Activated naive CD4-positive, alpha-beta T cell treated with Interleukin-2 at 50 U/mL for 16 hours (primary cell): ENCODE results near the gene TAF6L.
"Not testable (repeated sequence)": the region's sequence is repeated elsewhere in the genome, so short reads cannot be mapped to it uniquely, and the experiment has no call there.

ENCODE experiments used
- DNase-seq: peaks from one replicate; pipeline ENCODE4 v3.0.0-alpha.2; 2020

TAF6L gene

GRCh38 chr11:62771144-62772021, at the start of gene TAF6L:
Gene TAF6L (plus strand): TSS chr11:62771396. CDS start chr11:62775784, 4,388 bp downstream.
- peak; percentile 96 for DNase-seq

GRCh38 chr11:62721994-62722393, 49.2 kb upstream of the TAF6L start:
- no peak for DNase-seq

DNA sequence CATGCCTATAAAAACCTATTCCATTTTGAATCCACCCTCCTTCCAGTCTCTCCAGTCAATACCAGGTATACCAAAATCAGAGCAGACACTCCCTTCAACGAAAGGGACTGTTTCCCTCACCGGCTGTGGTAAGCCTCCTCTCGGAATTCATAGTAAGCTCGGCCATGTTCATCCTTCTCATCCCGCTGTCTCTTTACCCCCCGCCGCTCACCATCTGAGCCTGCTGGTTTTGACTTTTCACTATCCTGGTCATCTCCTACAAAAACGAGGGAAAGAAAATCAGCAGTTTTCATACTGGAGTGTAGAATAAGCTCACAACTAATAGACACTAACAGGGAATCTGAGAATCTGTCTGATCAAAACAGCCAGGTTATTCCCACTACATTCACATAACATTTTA, 47.0 kb upstream of the TAF6L start:
- no peak for DNase-seq

DNA sequence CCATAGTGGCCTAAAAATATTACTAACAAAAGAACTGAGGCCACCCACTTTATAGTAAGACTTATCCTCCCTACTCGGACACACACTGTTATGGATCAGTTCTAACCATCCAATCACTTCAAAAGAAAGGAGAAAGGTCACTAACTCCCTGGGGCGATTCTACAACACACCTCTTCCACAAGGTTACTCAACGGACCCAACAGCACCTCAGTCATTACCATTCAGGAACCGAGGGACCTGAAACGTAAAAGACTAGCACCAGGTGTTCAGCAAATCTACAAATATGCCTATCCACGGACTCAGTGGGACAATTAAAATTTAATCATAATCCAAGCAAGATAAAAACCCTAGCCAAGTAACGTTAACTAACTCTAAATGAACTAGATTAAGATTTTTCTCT, 45.5 kb upstream of the TAF6L start:
- no peak for DNase-seq

DNA sequence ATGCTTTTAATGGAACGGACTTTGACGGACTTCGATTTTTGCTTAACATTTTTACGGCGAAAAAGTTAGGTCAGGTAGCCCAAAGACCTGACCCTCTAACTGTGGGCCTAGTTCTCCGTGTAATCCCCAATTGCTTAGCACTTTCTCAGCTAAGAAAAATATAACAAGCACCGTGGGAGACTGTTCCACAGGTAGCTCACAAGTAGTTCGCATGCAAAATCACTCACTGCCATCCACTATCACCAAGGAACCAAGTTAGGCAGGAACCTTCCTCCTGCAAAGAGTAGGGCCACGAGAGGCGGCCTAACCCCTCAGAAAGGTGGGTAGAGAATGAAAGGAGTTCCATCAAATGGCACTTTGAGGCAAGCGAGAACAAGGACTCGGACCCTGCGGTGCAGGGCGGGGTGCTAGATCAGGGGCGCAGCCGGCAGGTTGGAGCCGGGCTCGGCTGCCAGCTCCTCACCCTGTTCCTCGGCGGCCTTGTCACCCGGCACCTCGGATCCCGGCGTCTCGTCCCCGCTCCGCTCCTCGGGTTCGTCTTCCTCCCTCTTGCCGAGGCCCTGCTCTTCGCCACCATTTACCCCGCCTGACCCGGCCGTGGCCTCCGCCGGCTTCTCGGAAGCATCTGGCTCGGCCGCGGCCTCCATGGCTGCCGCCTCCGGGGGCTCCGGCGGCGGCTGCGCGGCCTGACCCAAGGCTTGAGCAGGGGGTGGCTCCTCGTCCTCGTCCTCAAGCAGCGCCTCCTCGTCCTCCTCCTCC, 44.9 kb upstream of the TAF6L start:
- DNase-seq, result no peak

- DNase-seq, result no peak
These were observed 44.4 kb upstream of the TAF6L start for GRCh38 chr11:62726915-62727164.

DNA sequence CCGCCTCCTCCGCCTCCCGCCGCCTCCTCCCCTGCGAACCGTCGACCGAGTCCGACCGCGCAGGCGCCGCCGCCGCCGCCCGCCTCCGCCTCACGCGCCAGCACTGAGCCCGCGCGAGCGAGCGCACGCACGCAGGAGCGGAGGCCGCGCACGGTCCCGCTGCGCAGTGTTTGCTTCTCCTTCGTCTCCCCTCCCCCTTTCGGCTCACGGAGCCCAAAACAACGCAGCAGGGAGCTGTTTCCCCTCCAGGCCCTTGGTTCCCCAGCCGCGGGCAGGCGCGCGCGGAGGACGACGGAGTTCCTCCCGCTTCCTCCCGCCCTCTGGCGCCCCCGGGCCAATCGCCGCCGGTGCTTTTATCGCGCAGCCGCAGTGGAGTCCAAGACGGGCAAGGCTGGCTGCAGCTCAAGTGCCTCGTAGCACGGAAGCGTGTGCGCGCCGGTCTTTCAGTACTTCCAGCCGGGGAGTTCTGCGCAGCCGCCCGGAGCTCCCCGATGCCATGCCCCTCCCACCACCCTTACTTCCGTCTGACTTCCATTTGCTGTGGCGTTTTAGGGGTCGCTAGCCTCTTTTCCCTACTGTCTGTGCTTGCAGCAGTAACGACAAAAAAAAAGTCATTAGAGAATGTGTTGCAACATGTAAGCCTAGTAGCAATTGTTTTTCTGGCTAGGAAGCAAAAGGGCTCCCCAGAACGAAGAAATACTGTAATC, 43.9 kb upstream of the TAF6L start, which contains the start of gene HNRNPUL2:
HNRNPUL2 (minus strand) TSS at position 293 of the 707 bp plus-strand sequence. CDS start 301 bp downstream, outside the sequence.
- peak; percentile 99 for DNase-seq

DNA sequence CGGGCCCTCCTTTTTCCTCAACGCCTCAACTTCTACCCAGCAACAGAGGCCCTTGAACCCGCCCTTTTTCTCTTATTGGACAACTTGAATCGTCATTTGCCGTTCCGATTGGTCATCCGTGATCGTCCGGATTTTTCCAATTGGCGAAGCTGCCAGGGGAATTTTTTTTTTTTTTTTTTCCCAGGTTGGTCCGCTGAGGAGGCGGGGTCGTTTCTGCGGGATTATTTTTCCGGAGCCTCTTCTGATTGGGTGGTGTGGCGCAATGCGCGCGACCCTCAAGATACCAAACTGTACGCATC, 43.4 kb upstream of the TAF6L start:
- DNase-seq, result peak; percentile 82

DNA sequence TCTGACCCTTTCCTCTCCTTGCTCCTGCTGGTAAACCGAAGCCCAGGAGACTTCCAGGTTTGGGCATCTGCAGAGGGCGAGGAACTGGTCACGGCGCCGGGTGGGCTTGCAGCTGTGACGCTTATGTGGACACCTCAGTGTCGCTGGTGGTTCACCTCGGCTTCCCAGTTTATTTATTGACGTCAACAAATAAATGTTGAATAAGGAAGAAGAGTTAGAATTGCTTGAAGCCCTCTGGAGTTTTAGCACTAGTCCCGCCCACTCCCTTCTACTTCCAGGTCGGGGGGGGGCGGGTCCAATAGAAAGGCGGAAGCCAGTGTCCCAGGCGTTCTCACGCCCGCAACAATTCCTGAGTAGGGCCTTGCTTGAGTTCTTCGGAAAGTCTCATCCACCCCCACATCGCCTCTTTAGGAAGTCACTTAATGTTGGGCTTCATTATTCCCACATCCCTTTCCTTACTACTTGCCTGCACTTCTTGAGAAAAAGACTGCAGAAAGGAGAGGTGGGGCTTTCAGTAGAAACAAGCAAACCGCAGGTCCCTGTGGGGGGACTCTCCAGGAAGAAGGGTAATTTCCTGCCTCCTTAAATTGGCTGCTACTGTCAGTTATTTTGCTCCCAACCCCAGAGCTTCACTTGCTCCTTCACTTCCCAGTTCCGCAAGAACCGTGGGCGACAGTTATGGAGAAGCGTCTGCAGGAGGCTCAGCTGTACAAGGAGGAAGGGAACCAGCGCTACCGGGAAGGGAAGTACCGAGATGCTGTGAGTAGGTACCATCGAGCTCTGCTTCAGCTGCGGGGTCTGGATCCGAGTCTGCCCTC, 42.8 kb upstream of the TAF6L start, which contains the start of gene TTC9C:
TTC9C (plus strand) TSS at position 316 of the 818 bp plus-strand sequence; CDS start at position 679, 363 bp downstream.
- peak; percentile 85 for DNase-seq

GRCh38 chr11:62730076-62730475, 41.1 kb upstream of the TAF6L start:
- not testable (repeated sequence) for DNase-seq

DNA sequence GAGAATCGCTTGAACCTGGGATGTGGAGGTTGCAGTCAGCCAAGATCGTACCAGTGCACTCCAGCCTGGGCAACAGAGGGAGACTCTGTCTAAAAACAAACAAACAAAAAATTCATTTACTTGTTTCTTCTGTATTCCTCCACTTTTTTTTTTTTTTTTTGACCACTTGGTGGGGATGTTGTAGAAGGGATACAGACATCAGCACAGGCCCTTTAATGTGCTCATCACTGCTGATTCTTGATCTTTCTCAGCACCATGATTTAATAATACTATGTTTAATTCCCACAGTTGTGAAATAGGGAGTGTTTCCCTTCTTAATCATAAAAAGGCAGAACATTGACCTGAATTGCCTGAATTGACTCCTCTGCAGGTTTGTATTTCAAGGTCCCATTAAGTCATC, 38.4 kb upstream of the TAF6L start:
- no peak for DNase-seq

DNA sequence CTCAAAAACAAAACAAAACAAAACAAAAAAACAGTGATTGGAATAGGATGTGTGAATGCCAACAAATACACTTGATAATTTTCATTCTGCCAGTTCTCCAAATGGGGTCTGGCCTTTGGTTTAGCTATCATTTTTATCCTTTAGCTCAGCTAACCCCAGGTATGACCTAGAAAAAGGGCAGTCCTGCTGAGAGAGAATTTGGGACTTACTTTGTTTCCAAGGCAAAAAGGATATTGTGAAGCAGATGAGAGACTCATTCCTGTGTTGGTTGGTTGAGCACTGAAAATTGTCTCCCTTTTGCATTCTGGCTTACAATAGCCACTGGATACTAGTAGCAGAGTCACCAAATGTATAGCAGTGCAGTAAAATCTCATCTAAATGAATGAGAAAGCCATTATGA, 34.0 kb upstream of the TAF6L start:
- DNase-seq, result no peak

- no peak for DNase-seq
These were observed 23.6 kb upstream of the TAF6L start for GRCh38 chr11:62747475-62748160.

DNA sequence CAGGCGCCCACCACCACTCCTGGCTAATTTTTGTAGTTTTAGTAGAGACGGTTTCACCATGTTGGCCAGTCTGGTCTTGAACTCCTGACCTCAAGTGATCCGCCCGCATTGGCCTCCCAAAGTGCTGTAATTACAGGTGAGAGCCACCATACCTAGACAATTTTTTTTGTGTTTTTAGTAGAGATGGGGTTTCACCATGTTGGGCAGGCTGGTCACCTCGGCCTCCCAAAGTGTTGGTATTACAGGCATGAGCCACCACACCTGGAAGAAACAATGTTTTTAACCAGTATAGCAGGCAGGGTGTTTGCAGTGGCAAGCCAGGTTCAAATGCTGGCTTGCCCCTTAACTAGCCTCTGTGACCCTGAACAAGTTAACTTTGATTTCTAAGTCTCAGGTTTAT, 21.3 kb upstream of the TAF6L start:
- not testable (repeated sequence) for DNase-seq

- no peak for DNase-seq
These were observed 18.9 kb upstream of the TAF6L start for GRCh38 chr11:62752177-62752785.

GRCh38 chr11:62752994-62753735, 18.0 kb upstream of the TAF6L start:
- no peak for DNase-seq

- peak; percentile 96 for DNase-seq
These were observed 17.2 kb upstream of the TAF6L start, which contains the start of gene ZBTB3 for GRCh38 chr11:62753736-62754603. Gene ZBTB3 (minus strand): TSS chr11:62754160. CDS start chr11:62753664, 496 bp downstream.

- no peak for DNase-seq
These were observed 16.0 kb upstream of the TAF6L start for GRCh38 chr11:62755086-62755615.
